HG03095 (cell line): Measurements from ENCODE around the gene PODNL1.

Experiments used
- ATAC-seq: cut with Tn5 transposase; IDR thresholded peaks from one replicate; pipeline ENCODE4 v1.9.1; 2021; ENCODE audit warnings: moderate library complexity; ENCODE audit not compliant: unreplicated experiment

PODNL1 gene

GRCh38 chr19:13938301-13939064, at the start of gene PODNL1:
PODNL1 (minus strand) TSS chr19:13938417; CDS start chr19:13938181, 236 bp downstream.
- ATAC-seq, result no peak

GRCh38 chr19:13987101-13987890, 49.1 kb upstream of the PODNL1 start:
- ATAC-seq, result no peak

- peak; percentile 73 for ATAC-seq
Measured at GRCh38 chr19:13986348-13986904, 48.2 kb upstream of the PODNL1 start.

GRCh38 chr19:13985771-13986347, 47.6 kb upstream of the PODNL1 start:
- no peak for ATAC-seq

- ATAC-seq, result no peak
Measured at GRCh38 chr19:13984875-13985741, 46.9 kb upstream of the PODNL1 start.

- ATAC-seq, result no peak
Measured at GRCh38 chr19:13984186-13984585, 46.0 kb upstream of the PODNL1 start.

- no peak for ATAC-seq
Measured at GRCh38 chr19:13983213-13983889, 45.1 kb upstream of the PODNL1 start.

GRCh38 chr19:13982773-13983172, 44.6 kb upstream of the PODNL1 start:
- ATAC-seq, result no peak

GRCh38 chr19:13981988-13982501, 43.8 kb upstream of the PODNL1 start:
- no peak for ATAC-seq

- no peak for ATAC-seq
Measured at GRCh38 chr19:13981467-13981866, 43.2 kb upstream of the PODNL1 start.

- ATAC-seq, result no peak
Measured at GRCh38 chr19:13981021-13981420, 42.8 kb upstream of the PODNL1 start.

GRCh38 chr19:13980340-13980739, 42.1 kb upstream of the PODNL1 start:
- no peak for ATAC-seq

GRCh38 chr19:13979686-13980085, 41.5 kb upstream of the PODNL1 start:
- no peak for ATAC-seq

- ATAC-seq, result no peak
Measured at GRCh38 chr19:13979244-13979615, 41.0 kb upstream of the PODNL1 start.

- no peak for ATAC-seq
Measured at GRCh38 chr19:13978351-13979243, 40.4 kb upstream of the PODNL1 start.

GRCh38 chr19:13977803-13978202, 39.6 kb upstream of the PODNL1 start:
- no peak for ATAC-seq

- no peak for ATAC-seq
Measured at GRCh38 chr19:13976446-13976845, 38.2 kb upstream of the PODNL1 start.

GRCh38 chr19:13975870-13976269, 37.7 kb upstream of the PODNL1 start:
- ATAC-seq, result no peak

- ATAC-seq, result no peak
Measured at GRCh38 chr19:13974073-13974472, 35.9 kb upstream of the PODNL1 start.
